WTC11 (cell line): ENCODE results near the gene PPM1L. TPM values are rescaled to one million over a fixed set of nuclear protein-coding genes. Genes with fewer than 3 reads are reported as not detected.

Experiments used
- ATAC-seq: fragments of 200-7000 bp; cut with Tn5 transposase; 2 replicates; pipeline ENCODE4 v1.10.0; 2021; ENCODE audit warnings: mild to moderate bottlenecking, moderate library complexity
- CTCF ChIA-PET: fragments of 300-600 bp; sonication (Branson Sonifier 250); formaldehyde crosslinking; loops from one replicate; lab custom pipeline; 2021; ENCODE audit warnings: antibody characterized with exemption; lab: Charles Lee
- POLR2A ChIA-PET: fragments of 350-600 bp; sonication (Branson Sonifier 250); formaldehyde crosslinking; loops from one replicate; lab custom pipeline; 2021; ENCODE audit warnings: antibody characterized with exemption; lab: Charles Lee
- DNase-seq: peaks from one replicate; pipeline ENCODE4 v3.0.0; 2021; ENCODE audit warnings: low spot score
- H3K27ac Mint-ChIP-seq: 2 replicates; pipeline ENCODE4 v1.8.0; 2021; ENCODE audit warnings: mixed read lengths
- H3K27me3 Mint-ChIP-seq: 2 replicates; pipeline ENCODE4 v1.8.0; 2021; ENCODE audit warnings: low read depth, mild to moderate bottlenecking, moderate library complexity, mixed read lengths
- H3K36me3 Mint-ChIP-seq: 2 replicates; pipeline ENCODE4 v1.8.0; 2021; ENCODE audit warnings: mixed read lengths
- H3K4me1 Mint-ChIP-seq: 2 replicates; pipeline ENCODE4 v1.8.0; 2022; ENCODE audit warnings: mixed read lengths
- H3K4me3 Mint-ChIP-seq: 2 replicates; pipeline ENCODE4 v1.8.0; 2021; ENCODE audit warnings: mild to moderate bottlenecking, moderate library complexity, mixed read lengths
- H3K9me3 Mint-ChIP-seq: 2 replicates; pipeline ENCODE4 v1.8.0; 2021; ENCODE audit warnings: mixed read lengths
- CBFB ChIP-seq: sonication (generic); formaldehyde crosslinking; IDR thresholded peaks from 2 replicates; pipeline ENCODE4 v1.8.1; 2022; ENCODE audit warnings: mild to moderate bottlenecking, low read depth, missing genetic modification reagents
- CREB1 ChIP-seq: sonication (generic); formaldehyde crosslinking; IDR thresholded peaks from 2 replicates; pipeline ENCODE4 v1.8.0; 2023; ENCODE audit warnings: mild to moderate bottlenecking, missing genetic modification reagents
- HMGA2 ChIP-seq: fragments of 250-450 bp; sonication (Bioruptor Pico); IDR thresholded peaks from 2 replicates; pipeline ENCODE4 v1.4.0; 2021; ENCODE audit warnings: mild to moderate bottlenecking, moderate library complexity
- IRF2 ChIP-seq: sonication (generic); formaldehyde crosslinking; IDR thresholded peaks from 2 replicates; pipeline ENCODE4 v1.8.0; 2022; ENCODE audit warnings: low read depth, missing genetic modification reagents, borderline replicate concordance
- NFYB ChIP-seq: sonication (generic); formaldehyde crosslinking; conservative IDR thresholded peaks from 2 replicates; pipeline ENCODE4 v1.8.0; 2022; ENCODE audit warnings: low read depth, missing genetic modification reagents
- NR1H2 ChIP-seq: sonication (generic); formaldehyde crosslinking; IDR thresholded peaks from 2 replicates; pipeline ENCODE4 v1.9.0; 2021; ENCODE audit warnings: mild to moderate bottlenecking, moderate library complexity, missing genetic modification reagents
- NR2C2 ChIP-seq: sonication (generic); formaldehyde crosslinking; IDR thresholded peaks from 2 replicates; pipeline ENCODE4 v1.8.0; 2022; ENCODE audit warnings: mild to moderate bottlenecking, missing genetic modification reagents
- NR3C1 ChIP-seq: sonication (generic); formaldehyde crosslinking; conservative IDR thresholded peaks from 2 replicates; pipeline ENCODE4 v1.8.1; 2023; ENCODE audit warnings: low read depth, mild to moderate bottlenecking, missing genetic modification reagents
- SMAD3 ChIP-seq: sonication (generic); formaldehyde crosslinking; IDR thresholded peaks from 2 replicates; pipeline ENCODE4 v1.8.0; 2022; ENCODE audit warnings: missing genetic modification reagents, mild to moderate bottlenecking, borderline replicate concordance
- SMAD4 ChIP-seq: sonication (generic); formaldehyde crosslinking; IDR thresholded peaks from 2 replicates; pipeline ENCODE4 v1.8.0; 2022; ENCODE audit warnings: mild to moderate bottlenecking, missing genetic modification reagents
- SP1 ChIP-seq: sonication (generic); formaldehyde crosslinking; conservative IDR thresholded peaks from 2 replicates; pipeline ENCODE4 v1.8.1; 2022; ENCODE audit warnings: missing genetic modification reagents
- TCF7 ChIP-seq: sonication (generic); formaldehyde crosslinking; IDR thresholded peaks from 2 replicates; pipeline ENCODE4 v1.8.0; 2022; ENCODE audit warnings: mild to moderate bottlenecking, low read depth, missing genetic modification reagents, moderate library complexity
- ZNF232 ChIP-seq: sonication (generic); formaldehyde crosslinking; IDR thresholded peaks from 2 replicates; pipeline ENCODE4 v1.8.0; 2022; ENCODE audit warnings: mild to moderate bottlenecking, missing genetic modification reagents
- ZNF317 ChIP-seq: sonication (generic); formaldehyde crosslinking; IDR thresholded peaks from 2 replicates; pipeline ENCODE4 v1.8.1; 2023; ENCODE audit warnings: low read depth, mild to moderate bottlenecking, moderate library complexity, missing genetic modification reagents, borderline replicate concordance
- total RNA-seq: library from RNA; stranded (reverse); gene quantifications from 3 replicates; pipeline ENCODE4 v1.2.3, GENCODE V29; 2021
- TF ChIP-seq, protein P1 (sequence below): fragments of 250-450 bp; sonication (Bioruptor Pico); conservative IDR thresholded peaks from 2 replicates; pipeline ENCODE4 v1.9.0; 2021; ENCODE audit warnings: mild to moderate bottlenecking
- TF ChIP-seq, protein P2 (sequence below): fragments of 250-450 bp; sonication (Bioruptor Pico); IDR thresholded peaks from 2 replicates; pipeline ENCODE4 v2.1.2; 2022; ENCODE audit warnings: mild to moderate bottlenecking, moderate library complexity
- TF ChIP-seq, protein P3 (sequence below): sonication (generic); formaldehyde crosslinking; IDR thresholded peaks from 2 replicates; pipeline ENCODE4 v1.8.0; 2022; ENCODE audit warnings: mild to moderate bottlenecking, missing genetic modification reagents
- TF ChIP-seq, protein P4 (sequence below): sonication (generic); formaldehyde crosslinking; conservative IDR thresholded peaks from 2 replicates; pipeline ENCODE4 v1.8.1; 2022; ENCODE audit warnings: mild to moderate bottlenecking, missing genetic modification reagents
- TF ChIP-seq, protein P5 (sequence below): sonication (generic); formaldehyde crosslinking; IDR thresholded peaks from 2 replicates; pipeline ENCODE4 v1.8.1; 2023; ENCODE audit warnings: mild to moderate bottlenecking, missing genetic modification reagents
- TF ChIP-seq, protein P6 (sequence below): sonication (generic); formaldehyde crosslinking; IDR thresholded peaks from 2 replicates; pipeline ENCODE4 v1.8.0; 2022; ENCODE audit warnings: missing genetic modification reagents

The PPM1L gene
- total RNA-seq, 1 experiment from 2014 or later, result 18.1 TPM

DNA sequence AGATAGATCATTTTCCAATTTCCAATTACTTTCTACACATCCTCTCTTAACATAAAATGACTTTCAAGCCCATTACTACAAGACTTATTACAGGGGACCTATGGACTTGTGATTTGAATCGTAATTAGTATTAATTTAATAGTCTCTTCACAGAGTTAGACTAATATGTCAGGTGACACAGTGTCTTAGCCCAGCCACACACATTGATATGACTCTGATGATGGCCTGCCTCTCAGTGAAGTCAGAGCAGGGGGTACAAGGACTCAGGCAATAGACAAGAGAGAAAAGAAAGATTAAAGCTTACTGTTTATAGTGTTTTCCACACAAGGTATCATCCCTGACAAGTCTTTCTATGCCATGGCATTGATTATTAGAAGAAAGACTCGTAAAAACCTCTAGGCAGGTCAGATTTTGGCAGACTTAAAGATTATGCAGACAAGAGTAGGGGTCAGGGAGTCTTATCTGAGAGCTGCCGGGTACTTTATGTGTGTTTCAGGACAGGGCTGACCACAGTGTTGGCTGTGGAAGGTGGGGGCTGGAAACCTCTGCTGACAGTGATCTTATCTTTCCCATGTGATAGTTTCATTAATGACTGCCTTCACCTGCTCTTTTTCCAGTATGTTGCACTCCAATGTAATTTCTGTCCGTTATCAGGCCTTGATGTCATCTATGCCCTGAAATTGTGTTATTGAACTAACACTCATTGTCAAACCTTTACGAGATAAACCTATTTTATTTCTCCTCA, 299.0 kb downstream of the PPM1L start:
- POLR2A ChIA-PET, result no interaction called here
- H3K27ac Mint-ChIP-seq, result no peak overlapping the region
- no peak for ATAC-seq

More for the DNA sequence above, 299.0 kb downstream of the PPM1L start:
- no peaks in the 10 kb centered on the region for H3K27me3 Mint-ChIP-seq
- H3K9me3 Mint-ChIP-seq, result no peaks in the 10 kb centered on the region
- CTCF ChIA-PET, result no interaction called here
- no peaks in the 10 kb centered on the region for H3K36me3 Mint-ChIP-seq
- TF ChIP-seq ZNF317 (CRISPR knock-in tag) (no peak), CBFB (CRISPR knock-in tag) (no peak), SMAD4 (CRISPR knock-in tag) (no peak), TCF7 (CRISPR knock-in tag) (no peak), SMAD3 (CRISPR knock-in tag) (no peak), NR1H2 (CRISPR knock-in tag) (no peak), NFYB (no peak), CREB1 (CRISPR knock-in tag) (no peak), NR2C2 (CRISPR knock-in tag) (no peak), SP1 (no peak), ZNF232 (no peak), IRF2 (CRISPR knock-in tag) (no peak), HMGA2 (CRISPR knock-in tag) (no peak), NR3C1 (no peak)
- TF ChIP-seq, protein P1, sequence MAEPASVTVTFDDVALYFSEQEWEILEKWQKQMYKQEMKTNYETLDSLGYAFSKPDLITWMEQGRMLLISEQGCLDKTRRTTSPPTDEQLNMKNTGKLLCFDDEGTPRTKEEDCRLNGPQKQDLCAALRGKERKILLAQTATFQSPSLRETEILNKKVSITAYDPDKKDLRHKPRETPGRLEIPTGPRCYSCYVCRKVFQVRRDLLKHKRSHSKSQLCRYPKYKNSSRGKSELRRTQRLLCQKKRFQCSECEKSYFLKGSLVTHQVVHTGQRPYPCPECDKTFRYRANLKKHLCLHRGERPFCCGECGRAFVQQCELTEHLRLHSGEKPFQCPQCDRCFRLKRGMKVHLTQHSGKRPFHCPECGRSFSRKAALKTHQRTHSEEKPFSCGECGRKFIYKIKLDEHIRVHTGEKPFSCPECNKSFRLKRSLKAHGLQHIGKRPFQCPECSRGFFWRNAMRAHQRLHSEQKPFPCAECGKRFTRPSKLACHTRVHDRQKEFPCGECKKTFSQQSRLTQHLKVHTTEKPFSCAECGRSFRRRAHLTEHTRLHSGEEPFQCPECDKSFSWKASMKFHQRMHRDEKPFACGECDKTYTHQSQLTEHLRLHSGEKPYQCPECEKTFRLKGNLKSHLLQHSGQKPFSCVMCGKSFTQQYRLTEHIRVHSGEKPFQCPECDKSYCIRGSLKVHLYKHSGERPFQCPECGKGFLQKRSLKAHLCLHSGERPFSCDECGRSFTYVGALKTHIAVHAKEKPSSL (CRISPR knock-in tag), result no peak
- TF ChIP-seq, protein P2, sequence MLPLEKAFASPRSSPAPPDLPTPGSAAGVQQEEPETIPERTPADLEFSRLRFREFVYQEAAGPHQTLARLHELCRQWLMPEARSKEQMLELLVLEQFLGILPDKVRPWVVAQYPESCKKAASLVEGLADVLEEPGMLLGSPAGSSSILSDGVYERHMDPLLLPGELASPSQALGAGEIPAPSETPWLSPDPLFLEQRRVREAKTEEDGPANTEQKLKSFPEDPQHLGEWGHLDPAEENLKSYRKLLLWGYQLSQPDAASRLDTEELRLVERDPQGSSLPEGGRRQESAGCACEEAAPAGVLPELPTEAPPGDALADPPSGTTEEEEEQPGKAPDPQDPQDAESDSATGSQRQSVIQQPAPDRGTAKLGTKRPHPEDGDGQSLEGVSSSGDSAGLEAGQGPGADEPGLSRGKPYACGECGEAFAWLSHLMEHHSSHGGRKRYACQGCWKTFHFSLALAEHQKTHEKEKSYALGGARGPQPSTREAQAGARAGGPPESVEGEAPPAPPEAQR (CRISPR knock-in tag), result no peak
- TF ChIP-seq, protein P3, sequence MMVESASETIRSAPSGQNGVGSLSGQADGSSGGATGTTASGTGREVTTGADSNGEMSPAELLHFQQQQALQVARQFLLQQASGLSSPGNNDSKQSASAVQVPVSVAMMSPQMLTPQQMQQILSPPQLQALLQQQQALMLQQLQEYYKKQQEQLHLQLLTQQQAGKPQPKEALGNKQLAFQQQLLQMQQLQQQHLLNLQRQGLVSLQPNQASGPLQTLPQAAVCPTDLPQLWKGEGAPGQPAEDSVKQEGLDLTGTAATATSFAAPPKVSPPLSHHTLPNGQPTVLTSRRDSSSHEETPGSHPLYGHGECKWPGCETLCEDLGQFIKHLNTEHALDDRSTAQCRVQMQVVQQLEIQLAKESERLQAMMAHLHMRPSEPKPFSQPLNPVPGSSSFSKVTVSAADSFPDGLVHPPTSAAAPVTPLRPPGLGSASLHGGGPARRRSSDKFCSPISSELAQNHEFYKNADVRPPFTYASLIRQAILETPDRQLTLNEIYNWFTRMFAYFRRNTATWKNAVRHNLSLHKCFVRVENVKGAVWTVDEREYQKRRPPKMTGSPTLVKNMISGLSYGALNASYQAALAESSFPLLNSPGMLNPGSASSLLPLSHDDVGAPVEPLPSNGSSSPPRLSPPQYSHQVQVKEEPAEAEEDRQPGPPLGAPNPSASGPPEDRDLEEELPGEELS (CRISPR knock-in tag), result no peak
- TF ChIP-seq, protein P4, sequence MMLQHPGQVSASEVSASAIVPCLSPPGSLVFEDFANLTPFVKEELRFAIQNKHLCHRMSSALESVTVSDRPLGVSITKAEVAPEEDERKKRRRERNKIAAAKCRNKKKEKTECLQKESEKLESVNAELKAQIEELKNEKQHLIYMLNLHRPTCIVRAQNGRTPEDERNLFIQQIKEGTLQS, result no peak
- TF ChIP-seq, protein P5, sequence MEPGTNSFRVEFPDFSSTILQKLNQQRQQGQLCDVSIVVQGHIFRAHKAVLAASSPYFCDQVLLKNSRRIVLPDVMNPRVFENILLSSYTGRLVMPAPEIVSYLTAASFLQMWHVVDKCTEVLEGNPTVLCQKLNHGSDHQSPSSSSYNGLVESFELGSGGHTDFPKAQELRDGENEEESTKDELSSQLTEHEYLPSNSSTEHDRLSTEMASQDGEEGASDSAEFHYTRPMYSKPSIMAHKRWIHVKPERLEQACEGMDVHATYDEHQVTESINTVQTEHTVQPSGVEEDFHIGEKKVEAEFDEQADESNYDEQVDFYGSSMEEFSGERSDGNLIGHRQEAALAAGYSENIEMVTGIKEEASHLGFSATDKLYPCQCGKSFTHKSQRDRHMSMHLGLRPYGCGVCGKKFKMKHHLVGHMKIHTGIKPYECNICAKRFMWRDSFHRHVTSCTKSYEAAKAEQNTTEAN (CRISPR knock-in tag), result no peak
- TF ChIP-seq, protein P6, sequence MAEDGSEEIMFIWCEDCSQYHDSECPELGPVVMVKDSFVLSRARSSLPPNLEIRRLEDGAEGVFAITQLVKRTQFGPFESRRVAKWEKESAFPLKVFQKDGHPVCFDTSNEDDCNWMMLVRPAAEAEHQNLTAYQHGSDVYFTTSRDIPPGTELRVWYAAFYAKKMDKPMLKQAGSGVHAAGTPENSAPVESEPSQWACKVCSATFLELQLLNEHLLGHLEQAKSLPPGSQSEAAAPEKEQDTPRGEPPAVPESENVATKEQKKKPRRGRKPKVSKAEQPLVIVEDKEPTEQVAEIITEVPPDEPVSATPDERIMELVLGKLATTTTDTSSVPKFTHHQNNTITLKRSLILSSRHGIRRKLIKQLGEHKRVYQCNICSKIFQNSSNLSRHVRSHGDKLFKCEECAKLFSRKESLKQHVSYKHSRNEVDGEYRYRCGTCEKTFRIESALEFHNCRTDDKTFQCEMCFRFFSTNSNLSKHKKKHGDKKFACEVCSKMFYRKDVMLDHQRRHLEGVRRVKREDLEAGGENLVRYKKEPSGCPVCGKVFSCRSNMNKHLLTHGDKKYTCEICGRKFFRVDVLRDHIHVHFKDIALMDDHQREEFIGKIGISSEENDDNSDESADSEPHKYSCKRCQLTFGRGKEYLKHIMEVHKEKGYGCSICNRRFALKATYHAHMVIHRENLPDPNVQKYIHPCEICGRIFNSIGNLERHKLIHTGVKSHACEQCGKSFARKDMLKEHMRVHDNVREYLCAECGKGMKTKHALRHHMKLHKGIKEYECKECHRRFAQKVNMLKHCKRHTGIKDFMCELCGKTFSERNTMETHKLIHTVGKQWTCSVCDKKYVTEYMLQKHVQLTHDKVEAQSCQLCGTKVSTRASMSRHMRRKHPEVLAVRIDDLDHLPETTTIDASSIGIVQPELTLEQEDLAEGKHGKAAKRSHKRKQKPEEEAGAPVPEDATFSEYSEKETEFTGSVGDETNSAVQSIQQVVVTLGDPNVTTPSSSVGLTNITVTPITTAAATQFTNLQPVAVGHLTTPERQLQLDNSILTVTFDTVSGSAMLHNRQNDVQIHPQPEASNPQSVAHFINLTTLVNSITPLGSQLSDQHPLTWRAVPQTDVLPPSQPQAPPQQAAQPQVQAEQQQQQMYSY (CRISPR knock-in tag), result no peak
- TF ChIP-seq, all 79 proteins: peak for 0
- Mint-ChIP-seq H3K4me3 (no peak overlapping the region), H3K4me1 (peaks cover 6% of the 10 kb centered on the region)
- DNase-seq, result no peak
